CD4-positive, alpha-beta T cell (primary cell): ENCODE results near the gene SPATA2L. TPM values are rescaled to one million over a fixed set of nuclear protein-coding genes. Genes with fewer than 3 reads are reported as not detected.

Experiments used
- ATAC-seq: fragments of 200-7000 bp; cut with Tn5 transposase; one replicate; pipeline ENCODE4 v1.10.0; 2022; ENCODE audit warnings: mild to moderate bottlenecking; ENCODE audit not compliant: poor library complexity
- CTCF ChIA-PET: fragments of 350-600 bp; sonication (Branson Sonifier 250); formaldehyde crosslinking; loops from one replicate; lab custom pipeline; 2021; ENCODE audit warnings: antibody characterized with exemption, inconsistent platforms; lab: Charles Lee
- POLR2A ChIA-PET: fragments of 350-600 bp; sonication (Branson Sonifier 250); formaldehyde crosslinking; loops from one replicate; lab custom pipeline; 2021; ENCODE audit warnings: antibody characterized with exemption, inconsistent platforms; lab: Charles Lee
- DNase-seq, 14 experiments: peaks; one replicate each; pipeline ENCODE4 v3.0.0-alpha.2; 2013 to 2020; ENCODE audit warnings: mixed read lengths in 2 of 14
- H3K27ac ChIP-seq, 2 donors: one replicate each; pipeline versions ENCODE4 v1.5.1 to v1.7.0; 2013; ENCODE audit warnings: low read length in 2 of 2, low read depth in 1 of 2, mild to moderate bottlenecking in 1 of 2
- H3K27me3 ChIP-seq, 2 experiments: 1 replicate in 1 of 2; 2 replicates in 1 of 2; pipeline versions ENCODE4 v1.6.1 to v1.7.0; 2013; ENCODE audit warnings: low read length in 2 of 2, control low read depth in 1 of 2, mild to moderate bottlenecking in 1 of 2, moderate library complexity in 1 of 2; ENCODE audit not compliant: insufficient read depth in 2 of 2, control insufficient read depth in 1 of 2
- H3K36me3 ChIP-seq: one replicate; pipeline ENCODE4 v1.6.1; 2013; ENCODE audit warnings: low read length, control low read depth; ENCODE audit not compliant: insufficient read depth
- H3K4me1 ChIP-seq: one replicate; pipeline ENCODE4 v1.6.1; 2013; ENCODE audit warnings: low read length, control low read depth; ENCODE audit not compliant: insufficient read depth
- H3K4me3 ChIP-seq: one replicate; pipeline ENCODE4 v1.5.1; 2013; ENCODE audit warnings: mild to moderate bottlenecking, low read length, moderate library complexity
- H3K9me3 ChIP-seq, 2 experiments: 1 replicate in 1 of 2; 2 replicates in 1 of 2; pipeline versions ENCODE4 v1.6.1 to v1.7.0; 2013; ENCODE audit warnings: low read length in 2 of 2, mild to moderate bottlenecking in 2 of 2, control low read depth in 1 of 2, moderate library complexity in 1 of 2; ENCODE audit not compliant: control insufficient read depth in 1 of 2, insufficient read depth in 1 of 2
- H3K27ac Mint-ChIP-seq: one replicate; pipeline ENCODE4 v1.8.0; 2020; ENCODE audit warnings: mixed read lengths
- H3K27me3 Mint-ChIP-seq: one replicate; pipeline ENCODE4 v1.8.0; 2021; ENCODE audit warnings: mixed read lengths
- H3K36me3 Mint-ChIP-seq: one replicate; pipeline ENCODE4 v1.8.0; 2021; ENCODE audit warnings: low read depth, mixed read lengths
- H3K4me1 Mint-ChIP-seq: one replicate; pipeline ENCODE4 v1.8.0; 2021; ENCODE audit warnings: low read depth, mixed read lengths
- H3K4me3 Mint-ChIP-seq: one replicate; pipeline ENCODE4 v1.8.0; 2020; ENCODE audit warnings: mild to moderate bottlenecking, mixed read lengths
- H3K9me3 Mint-ChIP-seq: one replicate; pipeline ENCODE4 v1.8.0; 2020; ENCODE audit warnings: mixed read lengths
- intact Hi-C, 2 experiments: fragments of 100-400 bp; cut with DNase I in 1 of 2; cut with micrococcal nuclease in 1 of 2; formaldehyde crosslinking; loops; one replicate each; pipeline versions ENCODE4 v1.15.1 to v1.9.0; 2023 to 2025; cut with DNase I, micrococcal nuclease
- total RNA-seq, 174 experiments: library from RNA in 2 of 174; stranded (reverse) in 2 of 174; gene quantifications; one replicate each; pipeline ENCODE4 v1.2.3 and lab custom pipeline; 2021 to 2026
- TF ChIP-seq, protein P1 (sequence below): fragments of 200-600 bp; IDR thresholded peaks from one replicate; pipeline ENCODE4 v1.8.0; 2022; ENCODE audit warnings: antibody characterized with exemption, mild to moderate bottlenecking

The SPATA2L gene
- total RNA-seq, 2 experiments from 2014 or later: 26.1 to 28.3 TPM

- Mint-ChIP-seq H3K9me3 (no peaks in the 10 kb centered on the region), H3K36me3 (peaks cover 42% of the 10 kb centered on the region), H3K4me1 (peaks cover 23% of the 10 kb centered on the region), H3K27me3 (no peaks in the 10 kb centered on the region), H3K27ac (peak overlapping the region; percentile 78), H3K4me3 (no peak overlapping the region)
- intact Hi-C loops: no loop called here
- TF ChIP-seq, protein P1, sequence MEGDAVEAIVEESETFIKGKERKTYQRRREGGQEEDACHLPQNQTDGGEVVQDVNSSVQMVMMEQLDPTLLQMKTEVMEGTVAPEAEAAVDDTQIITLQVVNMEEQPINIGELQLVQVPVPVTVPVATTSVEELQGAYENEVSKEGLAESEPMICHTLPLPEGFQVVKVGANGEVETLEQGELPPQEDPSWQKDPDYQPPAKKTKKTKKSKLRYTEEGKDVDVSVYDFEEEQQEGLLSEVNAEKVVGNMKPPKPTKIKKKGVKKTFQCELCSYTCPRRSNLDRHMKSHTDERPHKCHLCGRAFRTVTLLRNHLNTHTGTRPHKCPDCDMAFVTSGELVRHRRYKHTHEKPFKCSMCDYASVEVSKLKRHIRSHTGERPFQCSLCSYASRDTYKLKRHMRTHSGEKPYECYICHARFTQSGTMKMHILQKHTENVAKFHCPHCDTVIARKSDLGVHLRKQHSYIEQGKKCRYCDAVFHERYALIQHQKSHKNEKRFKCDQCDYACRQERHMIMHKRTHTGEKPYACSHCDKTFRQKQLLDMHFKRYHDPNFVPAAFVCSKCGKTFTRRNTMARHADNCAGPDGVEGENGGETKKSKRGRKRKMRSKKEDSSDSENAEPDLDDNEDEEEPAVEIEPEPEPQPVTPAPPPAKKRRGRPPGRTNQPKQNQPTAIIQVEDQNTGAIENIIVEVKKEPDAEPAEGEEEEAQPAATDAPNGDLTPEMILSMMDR: no peak
- H3K9me3 ChIP-seq: no peaks in the 10 kb centered on the region
- H3K36me3 ChIP-seq: peaks cover 45% of the 10 kb centered on the region
- ATAC-seq: no peak
- ChIA-PET CTCF (interaction anchor here (0.7 to 1.7 kb wide), 2 partner anchors 18 to 48 kb away, joined by 4 read pairs; no protein-coding TSS in a partner anchor), POLR2A (interaction anchor here (0.6 to 6.9 kb wide), 6 partner anchors 12 to 121 kb away, joined by 3 to 63 read pairs (median 8); no protein-coding TSS in a partner anchor)
- DNase-seq: no peak
- H3K4me1 ChIP-seq: peaks cover 57% of the 10 kb centered on the region
- no peaks in the 10 kb centered on the region for H3K27me3 ChIP-seq
- H3K4me3 ChIP-seq: no peak overlapping the region
- H3K27ac ChIP-seq: peak overlapping the region in 1 of 2 donors; percentile 25
Observed at GRCh38 chr16:89742948-89743347, 41.4 kb upstream of the SPATA2L start.

DNA sequence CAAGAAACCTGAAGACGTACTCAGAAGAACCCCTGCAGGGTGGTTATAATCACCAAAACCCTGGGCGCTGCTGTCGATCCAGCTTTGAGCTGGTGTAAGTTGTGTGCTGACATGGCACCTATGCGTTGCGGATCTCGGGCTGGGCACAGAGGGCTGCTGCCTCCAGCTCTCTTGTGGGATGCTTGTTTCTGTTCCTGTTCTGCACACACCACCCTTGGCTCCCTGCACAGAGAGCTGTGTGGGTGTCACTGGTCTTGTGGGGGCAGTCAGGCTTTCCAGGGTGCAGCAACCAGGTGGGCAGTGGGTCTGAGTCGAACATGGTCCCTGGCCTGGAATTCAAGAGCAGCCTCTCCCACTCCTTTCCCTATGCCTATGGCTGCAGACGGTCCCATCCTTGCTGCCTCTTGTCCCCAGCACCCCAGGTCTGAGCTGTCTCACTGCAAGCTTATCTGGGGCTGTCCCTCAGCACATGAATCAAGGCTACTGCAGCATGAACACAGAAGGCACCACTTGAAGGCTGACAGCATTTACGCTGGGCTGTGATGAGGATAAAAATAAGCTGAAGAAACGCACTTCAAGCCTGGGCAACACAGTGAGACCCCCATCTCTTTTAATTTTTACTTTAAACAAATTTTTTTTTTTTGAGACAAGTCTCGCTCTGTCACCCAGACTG, 40.0 kb upstream of the SPATA2L start:
- Histone ChIP-seq H3K36me3 (peaks cover 57% of the 10 kb centered on the region), H3K4me1 (peaks cover 65% of the 10 kb centered on the region), H3K27me3 (no peaks in the 10 kb centered on the region), H3K4me3 (no peak overlapping the region), H3K27ac (no peak overlapping the region), H3K9me3 (no peaks in the 10 kb centered on the region)
- Mint-ChIP-seq H3K27me3 (no peaks in the 10 kb centered on the region), H3K9me3 (no peaks in the 10 kb centered on the region), H3K4me1 (peaks cover 37% of the 10 kb centered on the region), H3K4me3 (peak overlapping the region; percentile 11), H3K27ac (peak overlapping the region; percentile 64), H3K36me3 (peaks cover 56% of the 10 kb centered on the region)
- ChIA-PET CTCF (no interaction called here), POLR2A (interaction anchor here (0.6 to 6.9 kb wide), 8 partner anchors 15 to 129 kb away, joined by 3 to 63 read pairs (median 6); partner anchors contain the start of gene VPS9D1)
- ATAC-seq: no peak
- no peak for DNase-seq
- TF ChIP-seq, protein P1: no peak
- intact Hi-C loops: no loop called here

DNA sequence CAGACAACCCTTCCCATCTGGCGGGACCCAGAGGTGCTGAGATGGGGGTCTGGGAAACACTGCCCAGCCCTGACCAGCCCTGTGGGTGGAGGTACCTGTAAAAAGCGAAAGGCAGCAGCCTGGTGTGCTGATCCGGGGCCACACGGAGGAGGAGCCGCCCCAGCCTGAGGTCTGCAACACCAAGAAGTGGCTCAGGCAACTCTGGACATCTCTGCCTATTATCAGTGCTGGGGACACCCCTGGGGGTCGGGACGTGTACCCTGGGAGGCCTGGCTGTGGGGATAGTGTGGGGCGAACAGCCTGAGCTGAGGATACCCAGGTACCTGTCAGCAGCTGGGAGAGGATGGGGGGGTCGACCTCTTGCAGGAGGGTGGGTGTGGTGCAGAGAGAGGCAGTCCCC, 37.9 kb upstream of the SPATA2L start:
- POLR2A ChIA-PET: interaction anchor here (2.8 to 6.9 kb wide), 3 partner anchors 16 to 22 kb away, joined by 8 to 63 read pairs (median 30); partner anchors contain the start of gene VPS9D1
- Histone ChIP-seq H3K27me3 (no peaks in the 10 kb centered on the region), H3K4me3 (no peak overlapping the region), H3K9me3 (no peaks in the 10 kb centered on the region), H3K27ac (no peak overlapping the region), H3K36me3 (peaks cover 71% of the 10 kb centered on the region), H3K4me1 (peaks cover 69% of the 10 kb centered on the region)
- Mint-ChIP-seq H3K4me3 (peak overlapping the region; percentile 30), H3K36me3 (peaks cover 76% of the 10 kb centered on the region), H3K27me3 (no peaks in the 10 kb centered on the region), H3K27ac (peak overlapping the region; percentile 30), H3K9me3 (no peaks in the 10 kb centered on the region), H3K4me1 (peaks cover 46% of the 10 kb centered on the region)
- TF ChIP-seq, protein P1: no peak
- DNase-seq (no peak), ATAC-seq (no peak)
- intact Hi-C loops: no loop called here
- CTCF ChIA-PET: interaction anchor here (1.2 to 1.3 kb wide), 2 partner anchors 39 kb away, joined by 3 to 4 read pairs; no protein-coding TSS in a partner anchor
